GM12891 (cell line): ENCODE results near the gene ANKRD33B.
"Not testable (repeated sequence)": the region's sequence is repeated elsewhere in the genome, so short reads cannot be mapped to it uniquely, and the experiment has no call there.

Source experiments
- DNase-seq: peaks from one replicate; pipeline ENCODE4 v3.0.0; 2011; ENCODE audit warnings: low spot score; ENCODE audit not compliant: insufficient read length
- FAIRE-seq: peaks from 2 replicates; lab custom pipeline; 2011; peaks lifted over from hg19 to GRCh38; lab: Jason Lieb, UNC
- PAX5 ChIP-seq: IDR thresholded peaks from 2 replicates; pipeline ENCODE4 v1.6.1; 2011; ENCODE audit warnings: low read length, moderate library complexity, mild to moderate bottlenecking; ENCODE audit not compliant: insufficient read depth, severe bottlenecking
- POLR2A ChIP-seq: IDR thresholded peaks from 2 replicates; pipeline ENCODE4 v1.6.1; 2011; ENCODE audit warnings: low read depth, low read length, control low read depth
- POLR2AphosphoS5 ChIP-seq: IDR thresholded peaks from 2 replicates; pipeline ENCODE4 v1.6.1; 2011; ENCODE audit warnings: low read depth, low read length, control low read depth
- POU2F2 ChIP-seq: IDR thresholded peaks from 2 replicates; pipeline ENCODE4 v1.6.1; 2011; ENCODE audit warnings: low read depth, mild to moderate bottlenecking, control low read depth, low read length, moderate library complexity
- SPI1 ChIP-seq: IDR thresholded peaks from 2 replicates; pipeline ENCODE4 v1.6.1; 2011; ENCODE audit warnings: low read depth, low read length, control low read depth
- TAF1 ChIP-seq: IDR thresholded peaks from 2 replicates; pipeline ENCODE4 v1.6.1; 2011; ENCODE audit warnings: low read depth, low read length, control low read depth

ANKRD33B gene

GRCh38 chr5:10623305-10623910 is 59.5 kb downstream of the ANKRD33B start:
- FAIRE-seq (no peak), DNase-seq (no peak)
- TF ChIP-seq SPI1 (no peak), POLR2AphosphoS5 (0 out of 2 replicates have a peak, but pooled peaks have one; percentile 40)

GRCh38 chr5:10624206-10624605 is 60.3 kb downstream of the ANKRD33B start:
- DNase-seq = no peak

GRCh38 chr5:10624679-10625078 is 60.8 kb downstream of the ANKRD33B start:
- no peak for FAIRE-seq
- TF ChIP-seq POLR2A = no peak; the same call in 1 of the 2 replicates
- no peak for DNase-seq

More at GRCh38 chr5:10624206-10624605, 60.3 kb downstream of the ANKRD33B start:
- TF ChIP-seq SPI1 (no peak), TAF1 (no peak), POLR2AphosphoS5 (no peak), POLR2A (no peak), PAX5 (no peak), POU2F2 (no peak)
- FAIRE-seq = no peak

DNA sequence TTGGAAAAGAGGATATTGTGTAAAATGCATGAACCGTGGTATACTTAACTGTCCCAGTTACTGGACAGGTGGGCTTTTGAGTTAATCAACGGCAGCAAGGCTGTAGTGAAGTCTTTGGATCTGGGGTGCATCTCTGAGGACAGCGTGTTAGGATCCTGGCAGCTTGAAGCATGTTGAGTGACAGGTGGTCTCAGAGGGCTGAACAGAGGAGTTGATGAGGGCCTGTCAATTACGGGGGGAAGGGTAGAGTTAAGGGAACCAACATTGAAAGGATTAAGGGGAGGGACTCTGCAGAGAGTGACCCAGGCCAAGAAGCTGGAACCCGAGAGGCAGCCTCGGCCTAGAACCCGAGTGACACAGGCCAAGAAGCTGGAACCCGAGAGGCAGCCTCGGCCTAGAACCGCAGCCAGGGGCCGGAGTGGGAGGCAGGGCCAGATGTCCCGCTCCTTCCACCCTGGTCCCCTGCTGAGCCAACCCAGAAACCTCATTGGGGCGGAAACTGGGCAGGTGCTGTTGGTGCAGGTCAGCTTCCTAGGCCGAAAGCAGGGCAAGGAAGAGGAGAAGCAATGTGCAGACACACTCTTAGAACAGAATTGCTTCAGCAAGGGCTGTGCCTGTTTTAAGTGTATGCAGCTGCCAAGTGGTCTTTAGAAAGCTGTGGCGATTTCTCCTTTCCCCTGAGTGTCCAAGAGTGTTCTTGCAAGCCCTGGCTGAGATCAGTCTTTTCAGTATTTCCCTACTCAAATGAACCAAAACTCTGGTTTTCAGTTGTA is 62.0 kb downstream of the ANKRD33B start:
- no peak for FAIRE-seq
- no peak for TF ChIP-seq POLR2A
- TF ChIP-seq TAF1 = no peak
- peak; percentile 27; the same call in 1 of the 2 replicates for TF ChIP-seq POLR2AphosphoS5
- DNase-seq = no peak

DNA sequence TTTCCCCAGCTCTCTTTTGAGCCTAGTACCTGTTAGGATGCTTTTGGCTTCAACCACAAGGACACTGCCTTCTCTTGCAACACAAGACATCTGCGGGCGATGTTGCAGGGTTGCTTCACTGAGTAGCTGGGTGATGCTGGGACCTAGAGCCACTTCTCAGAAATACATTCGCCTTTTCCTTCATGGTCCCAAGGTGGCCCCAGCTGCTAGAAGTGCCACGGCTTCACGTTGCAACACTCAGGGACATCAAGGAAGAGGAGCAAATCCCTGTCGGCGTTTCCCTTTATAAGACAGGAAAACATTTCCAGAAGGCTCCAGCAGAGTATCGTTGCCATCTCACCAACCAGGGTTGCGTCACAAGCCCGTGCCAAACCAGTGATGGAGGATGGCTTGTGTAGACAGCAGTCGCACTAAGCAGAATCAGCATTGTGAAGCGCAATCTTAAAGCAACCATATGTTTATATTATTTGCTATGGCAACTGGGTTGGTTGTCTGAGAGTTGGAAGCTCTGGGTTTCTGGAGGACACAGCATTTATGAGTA is 62.7 kb downstream of the ANKRD33B start:
- TF ChIP-seq POLR2A = no peak
- TF ChIP-seq SPI1 = no peak
- TF ChIP-seq PAX5 = no peak
- no peak; the same call in 1 of the 2 replicates for TF ChIP-seq POLR2AphosphoS5
- no peak for TF ChIP-seq TAF1
- no peak for TF ChIP-seq POU2F2
- FAIRE-seq (peak; percentile 45), DNase-seq (no peak)

GRCh38 chr5:10627160-10627701 is 63.4 kb downstream of the ANKRD33B start:
- DNase-seq (no peak), FAIRE-seq (no peak)
- TF ChIP-seq TAF1 (no peak), SPI1 (no peak), PAX5 (no peak), POU2F2 (no peak)

DNA sequence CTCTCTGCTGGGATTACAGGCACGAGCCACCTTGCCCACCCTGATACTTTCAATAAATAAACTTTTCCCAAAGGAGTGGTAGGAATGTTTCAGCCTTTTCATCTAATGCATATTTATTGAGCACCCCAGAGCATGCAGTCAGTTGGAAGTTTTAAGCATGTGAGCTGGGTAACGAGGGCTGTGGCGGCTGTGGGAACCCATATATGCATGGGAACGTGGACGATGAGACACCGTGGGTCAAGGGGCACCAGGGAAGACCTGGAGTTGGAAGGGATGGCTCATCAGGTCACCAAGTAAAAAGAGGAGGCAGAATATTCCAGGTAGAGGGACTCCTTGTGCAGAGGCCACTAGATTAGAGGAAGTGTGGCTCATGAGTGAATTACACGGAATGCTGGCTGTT is 64.7 kb downstream of the ANKRD33B start:
- TF ChIP-seq SPI1 (no peak), POLR2AphosphoS5 (0 out of 2 replicates have a peak, but pooled peaks have one; percentile 24)
- FAIRE-seq = no peak
- DNase-seq = no peak

GRCh38 chr5:10629682-10630081 is 65.8 kb downstream of the ANKRD33B start:
- FAIRE-seq = no peak
- TF ChIP-seq PAX5 (no peak), POLR2AphosphoS5 (0 out of 2 replicates have a peak, but pooled peaks have one; percentile 2)

DNA sequence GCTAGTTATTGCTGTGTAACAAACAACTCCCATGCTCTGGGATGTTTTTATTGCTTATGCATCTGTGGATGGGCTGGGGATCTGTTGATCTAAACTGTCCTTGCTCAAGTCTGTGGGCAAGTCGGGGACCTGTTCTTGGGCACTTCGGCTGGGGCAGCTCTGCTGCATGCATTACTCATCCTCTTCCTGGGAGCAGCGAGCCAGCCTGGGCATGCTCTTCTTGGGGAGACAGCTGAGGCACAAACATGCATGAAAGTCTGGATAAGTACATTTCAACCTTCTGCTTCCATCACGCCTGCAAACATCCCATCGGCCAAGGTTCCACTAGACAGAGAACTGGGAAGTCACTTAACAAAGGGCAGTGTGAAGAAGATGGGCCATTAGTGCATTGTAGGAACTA is 66.3 kb downstream of the ANKRD33B start:
- DNase-seq = no peak
- no peak for FAIRE-seq
- no peak for TF ChIP-seq SPI1
- TF ChIP-seq TAF1 = no peak
- TF ChIP-seq PAX5 = no peak
- no peak for TF ChIP-seq POLR2A
- no peak for TF ChIP-seq POU2F2
- no peak for TF ChIP-seq POLR2AphosphoS5

More at GRCh38 chr5:10629682-10630081, 65.8 kb downstream of the ANKRD33B start:
- no peak for DNase-seq

DNA sequence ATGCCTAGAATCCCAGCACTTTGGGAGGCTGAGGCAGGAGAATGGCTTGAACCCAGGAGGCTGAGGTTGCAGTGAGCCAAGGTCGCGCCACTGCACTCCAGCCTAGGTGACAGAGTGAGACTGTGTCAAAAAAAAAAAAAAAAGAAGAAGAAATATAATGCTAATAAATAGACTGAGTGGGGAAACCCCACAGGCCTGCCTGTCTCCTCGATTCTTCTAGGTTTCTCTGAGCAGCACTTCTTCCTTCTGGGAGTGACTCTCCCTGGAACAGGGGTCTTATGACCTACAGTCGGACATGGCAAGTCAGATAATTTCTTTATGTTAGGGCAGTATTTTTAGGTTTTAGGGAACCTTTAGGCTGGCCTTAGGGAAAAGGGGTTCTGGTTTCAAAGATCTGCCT is 66.9 kb downstream of the ANKRD33B start:
- FAIRE-seq, DNase-seq: not testable (repeated sequence)
- peak; percentile 45; the same call in 1 of the 2 replicates for TF ChIP-seq POLR2AphosphoS5

DNA sequence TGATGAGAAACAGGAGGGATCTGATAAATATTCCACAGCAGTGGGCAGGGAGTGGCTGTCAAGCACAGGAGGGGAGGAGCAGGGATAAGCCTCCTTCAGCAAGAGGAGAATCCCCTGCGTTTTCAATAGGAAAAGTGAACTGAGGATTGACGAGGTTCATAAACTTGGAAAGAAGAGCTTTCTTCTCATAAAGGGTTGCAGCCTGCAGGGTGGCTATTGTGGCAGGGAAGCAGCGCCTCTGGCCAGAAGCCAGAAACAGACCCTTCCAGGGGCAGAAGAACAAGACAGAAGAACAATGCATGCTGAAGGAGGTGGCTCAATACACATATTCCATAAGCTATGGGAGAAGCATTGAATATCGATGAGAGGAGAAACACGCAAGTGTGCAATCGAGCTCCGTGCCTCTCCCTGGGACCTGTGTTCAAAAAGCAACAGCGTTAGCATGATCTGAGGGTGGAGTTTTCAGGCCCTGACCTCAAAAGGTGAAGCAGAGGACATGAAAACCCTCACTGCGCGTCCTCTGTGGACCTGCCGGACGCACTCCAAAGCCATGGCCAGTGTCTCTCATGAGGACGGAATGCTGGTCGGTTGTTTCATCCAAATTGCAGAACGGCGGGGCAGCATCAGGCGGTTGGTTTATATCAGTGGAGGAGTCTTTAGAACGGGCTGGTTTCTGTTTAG is 67.6 kb downstream of the ANKRD33B start:
- FAIRE-seq (peak; percentile 66), DNase-seq (no peak)
- TF ChIP-seq PAX5 (no peak), POLR2AphosphoS5 (peak; percentile 76), POLR2A (peak; percentile 70)
